Muscle of leg (tissue), 11 donors: ENCODE measurements around the gene SLC12A3. TPM values are rescaled to one million over a fixed set of nuclear protein-coding genes. Genes with fewer than 3 reads are reported as not detected.
"Not testable (repeated sequence)": the region's sequence is repeated elsewhere in the genome, so short reads cannot be mapped to it uniquely, and the experiment has no call there.

Experiments
- DNase-seq: peaks from one replicate; pipeline ENCODE4 v3.0.0; 2013
- H3K27ac ChIP-seq: one replicate; pipeline ENCODE4 v1.5.1; 2013; ENCODE audit warnings: mild to moderate bottlenecking, low read length, control low read depth
- H3K27me3 ChIP-seq: one replicate; pipeline ENCODE4 v1.6.1; 2013; ENCODE audit warnings: low read length; ENCODE audit not compliant: control insufficient read depth, insufficient read depth
- H3K36me3 ChIP-seq: one replicate; pipeline ENCODE4 v1.6.1; 2013; ENCODE audit warnings: low read length; ENCODE audit not compliant: control insufficient read depth, insufficient read depth
- H3K4me1 ChIP-seq: one replicate; pipeline ENCODE4 v1.6.1; 2013; ENCODE audit warnings: low read length; ENCODE audit not compliant: control insufficient read depth, insufficient read depth
- H3K4me3 ChIP-seq: one replicate; pipeline ENCODE4 v1.5.1; 2013; ENCODE audit warnings: low read length, control low read depth
- H3K9me3 ChIP-seq: replicated peaks from 2 replicates; pipeline ENCODE4 v1.6.1; 2013; ENCODE audit warnings: low read depth, low read length; ENCODE audit not compliant: control insufficient read depth
- WGBS: methylation state at CpG from one replicate; pipeline ENCODE4 v1.1.5; 2013; ENCODE audit warnings: missing lambda C conversion rate; ENCODE audit not compliant: insufficient coverage; 5-methylcytosine and 5-hydroxymethylcytosine counted together
- polyA plus RNA-seq, 8 donors: library from polyadenylated mRNA; unstranded; fragments of 120-200 nt; gene quantifications; one replicate each; pipeline versions ENCODE4 v1.2.1 to v1.2.3, GENCODE V29; 2013; ENCODE audit warnings: inconsistent platforms in 1 of 8, low replicate concordance in 1 of 8; ENCODE audit not compliant: insufficient read length in 8 of 8, insufficient read depth in 1 of 8
- total RNA-seq: library from RNA; stranded (reverse); fragments of 120-200 nt; gene quantifications from one replicate; pipeline ENCODE4 v1.2.4, GENCODE V29; 2013

Gene SLC12A3
- total and polyA plus RNA-seq, 9 donors: 0.03 to 0.07 (median 0.04) TPM; not detected in 2

GRCh38 chr16:56868175-56868574 is 3.2 kb downstream of the SLC12A3 start:
- 90% methylated on average over 8 of the region's 9 CpGs for WGBS

GRCh38 chr16:56868766-56869165 is 3.8 kb downstream of the SLC12A3 start:
- H3K27ac ChIP-seq, H3K9me3 ChIP-seq, H3K27me3 ChIP-seq, DNase-seq, H3K4me3 ChIP-seq, H3K36me3 ChIP-seq: not testable (repeated sequence)
- WGBS: no CpG with 5 or more reads among the region's 5 CpGs
- H3K4me1 ChIP-seq: peaks cover 12% of the 10 kb centered on the region

More at GRCh38 chr16:56868175-56868574, 3.2 kb downstream of the SLC12A3 start:
- H3K27me3 ChIP-seq: no peaks in the 10 kb centered on the region
- peaks cover 13% of the 10 kb centered on the region for H3K4me1 ChIP-seq
- H3K27ac ChIP-seq: no peak overlapping the region
- no peak overlapping the region for H3K4me3 ChIP-seq
- no peaks in the 10 kb centered on the region for H3K9me3 ChIP-seq
- H3K36me3 ChIP-seq: no peaks in the 10 kb centered on the region
- DNase-seq: no peak

GRCh38 chr16:56869513-56870275 is 4.7 kb downstream of the SLC12A3 start:
- peaks cover 15% of the 10 kb centered on the region for H3K4me1 ChIP-seq
- H3K4me3 ChIP-seq: no peak overlapping the region
- DNase-seq: no peak
- H3K36me3 ChIP-seq: no peaks in the 10 kb centered on the region
- H3K27me3 ChIP-seq: no peaks in the 10 kb centered on the region
- 86% methylated on average over 16 of the region's 24 CpGs for WGBS
- H3K9me3 ChIP-seq: no peaks in the 10 kb centered on the region
- no peak overlapping the region for H3K27ac ChIP-seq

GRCh38 chr16:56870276-56870888 is 5.4 kb downstream of the SLC12A3 start:
- Histone ChIP-seq H3K36me3 (no peaks in the 10 kb centered on the region), H3K27ac (no peak overlapping the region), H3K4me3 (no peak overlapping the region), H3K4me1 (peaks cover 21% of the 10 kb centered on the region), H3K9me3 (no peaks in the 10 kb centered on the region), H3K27me3 (no peaks in the 10 kb centered on the region)
- 88% methylated on average over 9 of the region's 14 CpGs for WGBS
- no peak for DNase-seq

- H3K27ac ChIP-seq: no peak overlapping the region
- peak; percentile 49 for DNase-seq
- H3K4me3 ChIP-seq: no peak overlapping the region
- H3K27me3 ChIP-seq: no peaks in the 10 kb centered on the region
- H3K36me3 ChIP-seq: no peaks in the 10 kb centered on the region
- no peaks in the 10 kb centered on the region for H3K9me3 ChIP-seq
- 24% methylated on average over 3 of the region's 7 CpGs for WGBS
- H3K4me1 ChIP-seq: peaks cover 29% of the 10 kb centered on the region
These were observed 6.2 kb downstream of the SLC12A3 start for GRCh38 chr16:56871172-56871593.

- WGBS: 61% methylated on average over 6 of the region's 10 CpGs
- H3K36me3 ChIP-seq: no peaks in the 10 kb centered on the region
- no peaks in the 10 kb centered on the region for H3K9me3 ChIP-seq
- no peak overlapping the region for H3K4me3 ChIP-seq
- H3K27ac ChIP-seq: no peak overlapping the region
- no peaks in the 10 kb centered on the region for H3K27me3 ChIP-seq
- H3K4me1 ChIP-seq: peaks cover 24% of the 10 kb centered on the region
- peak; percentile 46 for DNase-seq
These were observed 7.9 kb downstream of the SLC12A3 start for GRCh38 chr16:56872863-56873391.

- Histone ChIP-seq H3K36me3 (no peaks in the 10 kb centered on the region), H3K9me3 (no peaks in the 10 kb centered on the region), H3K27ac (peak overlapping the region; percentile 51), H3K4me1 (peaks cover 24% of the 10 kb centered on the region), H3K4me3 (no peak overlapping the region), H3K27me3 (no peaks in the 10 kb centered on the region)
- peak; percentile 76 for DNase-seq
- 32% methylated on average over 10 of the region's 11 CpGs for WGBS
These were observed 9.8 kb downstream of the SLC12A3 start for GRCh38 chr16:56874800-56875199.

- Histone ChIP-seq H3K27ac (no peak overlapping the region), H3K4me3 (no peak overlapping the region), H3K9me3 (no peaks in the 10 kb centered on the region), H3K27me3 (no peaks in the 10 kb centered on the region), H3K36me3 (no peaks in the 10 kb centered on the region), H3K4me1 (peaks cover 23% of the 10 kb centered on the region)
- DNase-seq: no peak
- 29% methylated on average over 2 of the region's 4 CpGs for WGBS
These were observed 11.0 kb downstream of the SLC12A3 start for GRCh38 chr16:56876048-56876447.

- WGBS: 78% methylated on average over 6 of the region's 13 CpGs
- Histone ChIP-seq H3K4me3 (no peak overlapping the region), H3K27me3 (no peaks in the 10 kb centered on the region), H3K36me3 (no peaks in the 10 kb centered on the region), H3K27ac (no peak overlapping the region), H3K9me3 (no peaks in the 10 kb centered on the region), H3K4me1 (peaks cover 18% of the 10 kb centered on the region)
- no peak for DNase-seq
These were observed 12.6 kb downstream of the SLC12A3 start for GRCh38 chr16:56877486-56878182.

GRCh38 chr16:56878282-56878854 is 13.4 kb downstream of the SLC12A3 start:
- Histone ChIP-seq H3K27me3 (no peaks in the 10 kb centered on the region), H3K4me3 (no peak overlapping the region), H3K36me3 (no peaks in the 10 kb centered on the region), H3K9me3 (no peaks in the 10 kb centered on the region), H3K27ac (no peak overlapping the region), H3K4me1 (peaks cover 18% of the 10 kb centered on the region)
- no peak for DNase-seq
- whole genome bisulfite sequencing: 88% methylated on average over 4 of the region's 8 CpGs
